RWPE1 (cell line): ENCODE data around the gene TBXT.
A peak's percentile ranks its signal among the peaks of the same experiment; 100 is the strongest.

Source experiments
- CTCF ChIA-PET: fragments of 350-600 bp; sonication (Branson Sonifier 250); formaldehyde crosslinking; extraction: SDS; loops from one replicate; lab custom pipeline; 2021; lab: Yijun Ruan, JAX
- POLR2A ChIA-PET: fragments of 400-600 bp; formaldehyde crosslinking; extraction: SDS; loops from one replicate; lab custom pipeline; 2020; ENCODE audit warnings: antibody characterized with exemption; ENCODE audit not compliant: low non-redundant PET; lab: Yijun Ruan, JAX
- DNase-seq: peaks from one replicate; pipeline ENCODE4 v3.0.0; 2012; ENCODE audit warnings: low spot score
- H3K27ac ChIP-seq: fragments of 450-650 bp; 2 replicates; pipeline ENCODE4 v1.5.1; 2017
- CTCF ChIP-seq: fragments of 450-650 bp; conservative IDR thresholded peaks from 2 replicates; pipeline ENCODE4 v1.5.1; 2017; ENCODE audit warnings: low read depth, mild to moderate bottlenecking

Gene TBXT

GRCh38 chr6:166121726-166122125, 45.9 kb downstream of the TBXT start:
- ChIA-PET POLR2A (no interaction called here), CTCF (no interaction called here)
- no peak overlapping the region for H3K27ac ChIP-seq
- TF ChIP-seq CTCF: no peak
- no peak for DNase-seq

DNA sequence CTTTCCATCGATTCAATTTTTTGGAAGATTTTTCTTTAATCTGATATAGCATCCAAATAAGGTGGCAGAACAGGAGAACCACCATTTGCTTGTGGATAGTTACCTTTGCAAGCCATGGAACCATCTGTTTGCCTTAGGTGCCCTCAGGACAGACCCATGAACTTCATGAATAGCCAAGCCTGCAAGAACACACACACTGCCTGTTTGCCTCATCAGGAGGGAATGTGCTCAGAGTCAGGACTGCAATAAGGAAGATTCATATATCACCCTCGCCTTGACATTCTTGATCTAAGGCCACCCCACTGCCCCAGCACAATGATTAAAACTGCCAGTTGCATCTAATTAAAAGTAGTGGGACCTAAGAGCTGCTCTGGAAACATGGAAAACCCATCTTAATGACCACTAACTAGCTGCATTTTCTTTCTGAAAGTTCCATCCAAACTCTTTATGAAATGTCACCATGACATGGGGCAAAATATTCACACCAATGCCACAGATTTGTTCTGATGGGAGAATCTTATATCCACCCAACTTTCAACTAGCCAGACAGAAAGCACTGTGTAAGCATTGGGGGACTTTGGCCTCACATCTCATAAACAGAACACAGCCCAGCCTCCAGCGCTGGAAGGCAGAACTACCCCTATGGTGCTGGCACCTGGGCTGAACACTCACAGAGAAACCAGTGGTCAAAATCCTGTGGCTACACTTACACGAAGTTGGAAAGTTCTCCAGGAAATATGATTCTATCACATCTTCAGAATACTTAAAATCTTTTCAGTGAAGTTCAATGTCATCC, 48.3 kb downstream of the TBXT start:
- POLR2A ChIA-PET: no interaction called here
- no peak for DNase-seq
- TF ChIP-seq CTCF: no peak
- H3K27ac ChIP-seq: no peak overlapping the region
- CTCF ChIA-PET: no interaction called here

GRCh38 chr6:166115609-166116008, 52.0 kb downstream of the TBXT start:
- ChIA-PET POLR2A (no interaction called here), CTCF (no interaction called here)
- TF ChIP-seq CTCF: no peak
- H3K27ac ChIP-seq: no peak overlapping the region
- no peak for DNase-seq

- ChIA-PET POLR2A (no interaction called here), CTCF (interaction anchor here (0.6 to 1.0 kb wide), 3 partner anchors 15 to 621 kb away, joined by 3 to 4 read pairs (median 3); no protein-coding TSS in a partner anchor)
- no peak overlapping the region for H3K27ac ChIP-seq
- no peak for TF ChIP-seq CTCF
- peak; percentile 89 for DNase-seq
These were observed 55.1 kb downstream of the TBXT start for GRCh38 chr6:166112580-166112979.

DNA sequence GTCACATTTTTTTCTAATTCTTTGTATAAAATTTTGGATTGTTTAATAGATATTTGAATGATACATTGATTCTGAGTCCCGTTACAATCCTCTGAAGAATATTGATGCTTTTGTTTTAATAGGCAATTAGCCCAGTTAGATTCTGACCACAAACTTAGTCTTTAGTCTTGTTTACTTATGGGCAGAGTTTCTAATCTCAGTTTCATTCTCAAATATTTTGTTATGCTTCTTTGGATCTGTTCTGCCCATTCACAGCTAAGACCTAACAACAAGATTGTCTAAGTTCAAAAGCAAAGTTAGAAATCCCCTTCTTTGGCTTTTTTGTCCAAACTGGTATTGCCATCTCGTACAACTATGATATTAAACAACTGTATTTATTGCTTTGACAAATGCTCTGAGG, 58.0 kb downstream of the TBXT start:
- DNase-seq: no peak
- ChIA-PET CTCF (no interaction called here), POLR2A (no interaction called here)
- H3K27ac ChIP-seq: no peak overlapping the region
- TF ChIP-seq CTCF: no peak
